GM12878 (cell line): ENCODE measurements around the gene PRKAB1. TPM values are rescaled to one million over a fixed set of nuclear protein-coding genes. Genes with fewer than 3 reads are reported as not detected.

Experiments
- ATAC-seq: fragments of 200-7000 bp; cut with Tn5 transposase; 3 replicates; pipeline ENCODE4 v1.9.1; 2020; ENCODE audit warnings: mild to moderate bottlenecking, moderate library complexity
- BruUV-seq: library from RNA; stranded (reverse); fragments of 400-500 nt; replicated peaks from 2 replicates; lab custom pipeline; 2021; lab: Mats Ljungman, UMichigan
- CTCF ChIA-PET: fragments of 300-600 bp; sonication (Branson Sonifier 250); formaldehyde crosslinking; extraction: SDS; loops from one replicate; lab custom pipeline; 2021; ENCODE audit warnings: inconsistent platforms; lab: Yijun Ruan, JAX
- POLR2A ChIA-PET: fragments of 350-600 bp; formaldehyde crosslinking; extraction: SDS; loops from one replicate; lab custom pipeline; 2021; ENCODE audit warnings: inconsistent platforms; lab: Charles Lee
- RAD21 ChIA-PET: fragments of 300-600 bp; sonication (Branson Sonifier 250); formaldehyde crosslinking; loops from one replicate; lab custom pipeline; 2023; ENCODE audit warnings: antibody characterized with exemption; ENCODE audit not compliant: unreplicated experiment; lab: Charles Lee
- SMC1A ChIA-PET: fragments of 300-600 bp; sonication (Branson Sonifier 250); formaldehyde crosslinking; loops from one replicate; lab custom pipeline; 2023; ENCODE audit not compliant: unreplicated experiment, uncharacterized antibody; lab: Charles Lee
- DNase-seq: peaks from one replicate; pipeline ENCODE4 v3.0.0-alpha.2; 2011; ENCODE audit warnings: low read depth, low spot score
- FAIRE-seq: peaks from 3 replicates; lab custom pipeline; 2011; peaks lifted over from hg19 to GRCh38; lab: Jason Lieb, UNC
- H2AFZ ChIP-seq: 2 replicates; pipeline ENCODE4 v1.6.0; 2011; ENCODE audit warnings: low read depth, low read length, control low read depth; ENCODE audit not compliant: control insufficient read depth
- H3K27ac ChIP-seq: 2 replicates; pipeline ENCODE4 v1.5.1; 2011; ENCODE audit warnings: control low read depth; ENCODE audit not compliant: control insufficient read depth, insufficient read depth
- H3K27me3 ChIP-seq, 2 experiments: replicated peaks in 1 of 2; 2 replicates each; pipeline versions ENCODE4 v1.6.0 to v1.6.1; 2011; ENCODE audit warnings: low read length in 1 of 2; ENCODE audit not compliant: control insufficient read depth in 2 of 2, insufficient read depth in 2 of 2
- H3K36me3 ChIP-seq, 2 experiments: 2 replicates each; pipeline ENCODE4 v1.5.1; 2011; ENCODE audit warnings: low read length in 1 of 2; ENCODE audit not compliant: control insufficient read depth in 2 of 2, insufficient read depth in 2 of 2
- H3K4me1 ChIP-seq: 2 replicates; pipeline ENCODE4 v1.6.1; 2011; ENCODE audit warnings: mild to moderate bottlenecking, low read length, moderate library complexity, mixed read lengths; ENCODE audit not compliant: control insufficient read depth, insufficient read depth
- H3K4me2 ChIP-seq: 2 replicates; pipeline ENCODE4 v1.6.0; 2011; ENCODE audit warnings: control low read depth; ENCODE audit not compliant: control insufficient read depth, insufficient read depth
- H3K4me3 ChIP-seq: fragments of 200-600 bp; sonication (generic); 2 replicates; pipeline ENCODE4 v1.5.1; 2016
- H3K79me2 ChIP-seq: 2 replicates; pipeline ENCODE4 v1.6.0; 2011; ENCODE audit warnings: low read length; ENCODE audit not compliant: control insufficient read depth, insufficient read depth
- H3K9ac ChIP-seq: 2 replicates; pipeline ENCODE4 v1.8.0; 2011; ENCODE audit warnings: low read length, control low read depth, mixed read lengths; ENCODE audit not compliant: control insufficient read depth, insufficient read depth
- H3K9me3 ChIP-seq: replicated peaks from 3 replicates; pipeline ENCODE4 v1.5.1; 2011; ENCODE audit warnings: mild to moderate bottlenecking, low read length; ENCODE audit not compliant: control insufficient read depth, insufficient read depth
- H4K20me1 ChIP-seq: 2 replicates; pipeline ENCODE4 v1.6.0; 2011; ENCODE audit not compliant: control insufficient read depth, insufficient read depth
- BACH1 ChIP-seq: fragments of 450-650 bp; IDR thresholded peaks from 2 replicates; pipeline ENCODE4 v1.6.1; 2017; ENCODE audit warnings: mild to moderate bottlenecking, borderline replicate concordance
- IRF4 ChIP-seq: IDR thresholded peaks from 2 replicates; pipeline ENCODE4 v1.6.1; 2011; ENCODE audit warnings: low read depth, low read length
- PML ChIP-seq: IDR thresholded peaks from 2 replicates; pipeline ENCODE4 v1.6.1; 2012; ENCODE audit warnings: low read length, inconsistent platforms
- TAF1 ChIP-seq: IDR thresholded peaks from 2 replicates; pipeline ENCODE4 v1.6.1; 2011; ENCODE audit warnings: mild to moderate bottlenecking, low read depth, low read length, borderline replicate concordance
- TCF12 ChIP-seq: IDR thresholded peaks from 2 replicates; pipeline ENCODE4 v1.6.1; 2011; ENCODE audit warnings: low read depth, mild to moderate bottlenecking, low read length
- TCF3 ChIP-seq: IDR thresholded peaks from 2 replicates; pipeline ENCODE4 v1.6.1; 2012; ENCODE audit warnings: low read depth, mild to moderate bottlenecking, low read length, borderline replicate concordance; ENCODE audit not compliant: insufficient read depth
- YBX1 ChIP-seq: fragments of 450-650 bp; IDR thresholded peaks from 2 replicates; pipeline ENCODE4 v1.6.1; 2016; ENCODE audit warnings: antibody characterized with exemption
- YY1 ChIP-seq: IDR thresholded peaks from 2 replicates; pipeline ENCODE4 v1.6.1; 2011; ENCODE audit warnings: low read depth, mild to moderate bottlenecking, low read length
- WGBS: methylation state at CpG from one replicate; pipeline ENCODE4 v1.1.6; 2016; ENCODE audit warnings: low lambda C conversion rate; ENCODE audit not compliant: insufficient replicate concordance, insufficient coverage; ENCODE audit errors: missing lambda C conversion rate; 5-methylcytosine and 5-hydroxymethylcytosine counted together
- in situ Hi-C: fragments of 300-500 bp; cut with MboI; formaldehyde crosslinking; loops from 9 replicates; pipeline ENCODE4 v1.14.3; 2018; ENCODE audit warnings: mixed read lengths
- intact Hi-C: fragments of 100-400 bp; cut with micrococcal nuclease; formaldehyde crosslinking; loops from one replicate; pipeline ENCODE4 v1.14.2; 2022; ENCODE audit not compliant: unreplicated experiment
- polyA plus RNA-seq, 11 experiments: library from polyadenylated mRNA; depleted of rRNA in 4 of 11; unstranded in 6 of 11; stranded (reverse) in 5 of 11; fragments of >200 nt; fragmentation: Nextera tagmentation in 4 of 11; fragmentation: Illumina TruSeq in 1 of 11; extraction: Ambion mirVana in 4 of 11; extraction: Trizol in 1 of 11; gene quantifications; 1 replicate in 1 of 11; 2 replicates in 10 of 11; pipeline versions ENCODE4 v1.2.1 to v1.2.3, GENCODE V29; 2011 to 2016; ENCODE audit warnings: inconsistent platforms in 2 of 11, missing spikeins in 2 of 11, low read depth in 1 of 11
- total RNA-seq, 4 experiments: library from RNA; depleted of rRNA in 3 of 4; stranded (reverse); fragments of >200 nt in 3 of 4; fragmentation: Illumina TruSeq in 1 of 4; extraction: Trizol in 1 of 4; gene quantifications; 2 replicates each; pipeline versions ENCODE4 v1.2.1 to v1.2.3, GENCODE V29; 2013 to 2021
- TF ChIP-seq, protein P1 (sequence below): IDR thresholded peaks from 2 replicates; pipeline ENCODE4 v1.6.1; 2012; ENCODE audit warnings: improper control_type of control experiment, low read depth, low read length; ENCODE audit not compliant: insufficient replicate concordance
- TF ChIP-seq, protein P2 (sequence below), 3 experiments: IDR thresholded peaks in 2 of 3; conservative IDR thresholded peaks in 1 of 3; 2 replicates each; pipeline ENCODE4 v1.5.1; 2011; ENCODE audit warnings: low read depth in 3 of 3, low read length in 3 of 3, mild to moderate bottlenecking in 3 of 3, control low read depth in 2 of 3, moderate library complexity in 2 of 3, inconsistent platforms in 1 of 3, mixed read lengths in 1 of 3; ENCODE audit not compliant: control insufficient read depth in 2 of 3, insufficient read depth in 1 of 3; ENCODE audit errors: extremely low read depth in 1 of 3

The PRKAB1 gene
- total and polyA plus RNA-seq, 10 of the 15 experiments (the other 5 are each of a cell fraction or from before 2014, with no cell fraction given): 24.6 to 85.0 (median 50.6) TPM

DNA sequence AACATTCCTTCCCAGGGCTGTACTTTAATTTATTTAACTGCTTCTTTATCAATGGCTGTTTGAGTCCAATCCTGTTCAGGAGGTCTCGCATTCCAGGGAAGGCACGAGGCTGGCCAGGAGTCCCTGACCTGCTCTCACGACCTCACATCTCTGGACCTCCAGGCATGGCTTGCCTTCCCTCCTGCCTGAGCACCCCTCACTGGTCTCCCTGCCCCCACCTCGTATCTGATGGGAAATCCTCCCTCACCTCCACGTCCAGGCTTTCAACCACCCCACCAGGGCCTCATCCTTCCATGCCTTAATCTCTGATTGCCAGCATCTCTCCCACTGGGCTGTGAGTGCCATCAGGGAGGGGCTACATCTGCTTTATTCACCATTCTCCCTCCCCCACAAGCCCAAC is 29.0 kb downstream of the PRKAB1 start (continued):
- TF ChIP-seq TCF3 (no peak), YY1 (no peak), TAF1 (no peak), YBX1 (no peak)

DNA sequence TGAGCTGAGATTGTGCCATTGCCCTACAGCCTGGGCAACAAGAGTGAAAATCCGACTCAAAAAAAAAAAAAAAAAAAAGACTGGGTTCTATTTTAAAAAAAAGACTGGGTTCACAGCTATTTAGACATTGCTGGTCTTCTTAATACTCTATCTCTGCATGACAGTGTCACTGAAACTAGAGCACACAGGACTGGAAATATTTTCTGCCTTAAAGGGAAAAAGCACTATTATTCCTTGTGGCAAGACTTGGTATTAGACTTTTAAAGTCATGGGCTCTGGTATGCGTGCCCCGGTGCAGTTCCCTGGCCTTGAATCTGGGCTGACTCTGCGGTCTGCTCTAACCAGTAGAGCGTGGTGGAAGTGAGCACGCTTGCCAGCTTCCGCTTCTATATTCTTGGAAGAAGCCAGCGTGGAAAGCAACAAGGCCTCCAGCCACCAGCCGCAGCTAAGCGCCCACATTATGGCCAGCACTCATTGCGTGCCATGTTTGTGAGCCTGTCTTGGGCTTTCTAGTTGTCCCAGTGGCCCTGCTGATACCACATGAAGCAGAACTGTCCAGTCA is 31.3 kb downstream of the PRKAB1 start:
- ChIA-PET CTCF (interaction anchor here (0.6 kb wide), 1 partner anchor 12 kb away, joined by 4 read pairs; no protein-coding TSS in a partner anchor), RAD21 (no interaction called here)
- in situ Hi-C loops: no loop called here
- Histone ChIP-seq H3K27ac (no peak overlapping the region), H3K4me1 (no peaks in the 10 kb centered on the region), H3K79me2 (no peaks in the 10 kb centered on the region), H2AFZ (no peak overlapping the region), H4K20me1 (no peaks in the 10 kb centered on the region), H3K9me3 (no peaks in the 10 kb centered on the region)
- no peak for FAIRE-seq
- no TSS peak for BruUV-seq
- TF ChIP-seq, protein P1, sequence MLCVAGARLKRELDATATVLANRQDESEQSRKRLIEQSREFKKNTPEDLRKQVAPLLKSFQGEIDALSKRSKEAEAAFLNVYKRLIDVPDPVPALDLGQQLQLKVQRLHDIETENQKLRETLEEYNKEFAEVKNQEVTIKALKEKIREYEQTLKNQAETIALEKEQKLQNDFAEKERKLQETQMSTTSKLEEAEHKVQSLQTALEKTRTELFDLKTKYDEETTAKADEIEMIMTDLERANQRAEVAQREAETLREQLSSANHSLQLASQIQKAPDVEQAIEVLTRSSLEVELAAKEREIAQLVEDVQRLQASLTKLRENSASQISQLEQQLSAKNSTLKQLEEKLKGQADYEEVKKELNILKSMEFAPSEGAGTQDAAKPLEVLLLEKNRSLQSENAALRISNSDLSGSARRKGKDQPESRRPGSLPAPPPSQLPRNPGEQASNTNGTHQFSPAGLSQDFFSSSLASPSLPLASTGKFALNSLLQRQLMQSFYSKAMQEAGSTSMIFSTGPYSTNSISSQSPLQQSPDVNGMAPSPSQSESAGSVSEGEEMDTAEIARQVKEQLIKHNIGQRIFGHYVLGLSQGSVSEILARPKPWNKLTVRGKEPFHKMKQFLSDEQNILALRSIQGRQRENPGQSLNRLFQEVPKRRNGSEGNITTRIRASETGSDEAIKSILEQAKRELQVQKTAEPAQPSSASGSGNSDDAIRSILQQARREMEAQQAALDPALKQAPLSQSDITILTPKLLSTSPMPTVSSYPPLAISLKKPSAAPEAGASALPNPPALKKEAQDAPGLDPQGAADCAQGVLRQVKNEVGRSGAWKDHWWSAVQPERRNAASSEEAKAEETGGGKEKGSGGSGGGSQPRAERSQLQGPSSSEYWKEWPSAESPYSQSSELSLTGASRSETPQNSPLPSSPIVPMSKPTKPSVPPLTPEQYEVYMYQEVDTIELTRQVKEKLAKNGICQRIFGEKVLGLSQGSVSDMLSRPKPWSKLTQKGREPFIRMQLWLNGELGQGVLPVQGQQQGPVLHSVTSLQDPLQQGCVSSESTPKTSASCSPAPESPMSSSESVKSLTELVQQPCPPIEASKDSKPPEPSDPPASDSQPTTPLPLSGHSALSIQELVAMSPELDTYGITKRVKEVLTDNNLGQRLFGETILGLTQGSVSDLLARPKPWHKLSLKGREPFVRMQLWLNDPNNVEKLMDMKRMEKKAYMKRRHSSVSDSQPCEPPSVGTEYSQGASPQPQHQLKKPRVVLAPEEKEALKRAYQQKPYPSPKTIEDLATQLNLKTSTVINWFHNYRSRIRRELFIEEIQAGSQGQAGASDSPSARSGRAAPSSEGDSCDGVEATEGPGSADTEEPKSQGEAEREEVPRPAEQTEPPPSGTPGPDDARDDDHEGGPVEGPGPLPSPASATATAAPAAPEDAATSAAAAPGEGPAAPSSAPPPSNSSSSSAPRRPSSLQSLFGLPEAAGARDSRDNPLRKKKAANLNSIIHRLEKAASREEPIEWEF: no peak
- no peak for TF ChIP-seq IRF4
- TF ChIP-seq PML: no peak
- TF ChIP-seq BACH1: no peak
- TF ChIP-seq, protein P2, sequence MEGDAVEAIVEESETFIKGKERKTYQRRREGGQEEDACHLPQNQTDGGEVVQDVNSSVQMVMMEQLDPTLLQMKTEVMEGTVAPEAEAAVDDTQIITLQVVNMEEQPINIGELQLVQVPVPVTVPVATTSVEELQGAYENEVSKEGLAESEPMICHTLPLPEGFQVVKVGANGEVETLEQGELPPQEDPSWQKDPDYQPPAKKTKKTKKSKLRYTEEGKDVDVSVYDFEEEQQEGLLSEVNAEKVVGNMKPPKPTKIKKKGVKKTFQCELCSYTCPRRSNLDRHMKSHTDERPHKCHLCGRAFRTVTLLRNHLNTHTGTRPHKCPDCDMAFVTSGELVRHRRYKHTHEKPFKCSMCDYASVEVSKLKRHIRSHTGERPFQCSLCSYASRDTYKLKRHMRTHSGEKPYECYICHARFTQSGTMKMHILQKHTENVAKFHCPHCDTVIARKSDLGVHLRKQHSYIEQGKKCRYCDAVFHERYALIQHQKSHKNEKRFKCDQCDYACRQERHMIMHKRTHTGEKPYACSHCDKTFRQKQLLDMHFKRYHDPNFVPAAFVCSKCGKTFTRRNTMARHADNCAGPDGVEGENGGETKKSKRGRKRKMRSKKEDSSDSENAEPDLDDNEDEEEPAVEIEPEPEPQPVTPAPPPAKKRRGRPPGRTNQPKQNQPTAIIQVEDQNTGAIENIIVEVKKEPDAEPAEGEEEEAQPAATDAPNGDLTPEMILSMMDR (IDR thresholded peaks at IDR 0.05 in 2 of 3, conservative IDR thresholded peaks at IDR 0.05 in 1 of 3; ENCODE audit: control insufficient read depth in 2 of 3, extremely low read depth in 1 of 3, insufficient read depth in 1 of 3, low read depth in 3 of 3, low read length in 3 of 3): no peak
- TF ChIP-seq TCF12: no peak
- TF ChIP-seq, all 136 proteins: peak for 0
- POLR2A ChIA-PET: no interaction called here
- DNase-seq (no peak), ATAC-seq (no peak)
- Histone ChIP-seq H3K27me3 (no peaks in the 10 kb centered on the region), H3K4me2 (no peak overlapping the region), H3K4me3 (no peak overlapping the region), H3K36me3 (peaks cover 6 to 11% of the 10 kb centered on the region in 2 experiments), H3K9ac (no peak overlapping the region)
- intact Hi-C loops: loop anchor here (10.0 kb wide), 1 partner anchor 206 kb away; no protein-coding TSS in a partner anchor
- over 99% methylated on average over 10 of the region's 11 CpGs for WGBS
- SMC1A ChIA-PET: interaction anchor here (0.8 to 1.4 kb wide), 2 partner anchors 10 to 17 kb away, joined by 3 read pairs; no protein-coding TSS in a partner anchor
